MCF 10A (cell line): ENCODE data around the gene NDUFAF8. TPM values are rescaled to one million over a fixed set of nuclear protein-coding genes. Genes with fewer than 3 reads are reported as not detected.

ENCODE experiments used
- BruUV-seq: library from RNA; stranded (reverse); fragments of 400-500 nt; replicated peaks from 2 replicates; lab custom pipeline; 2021; lab: Mats Ljungman, UMichigan
- CTCF ChIA-PET: fragments of 300-600 bp; sonication (Branson Sonifier 250); formaldehyde crosslinking; extraction: SDS; loops from one replicate; lab custom pipeline; 2021; ENCODE audit warnings: antibody characterized with exemption, inconsistent platforms; lab: Yijun Ruan, JAX
- POLR2A ChIA-PET: fragments of 300-600, 350-650 bp; sonication (Branson Sonifier 250); formaldehyde crosslinking; extraction: SDS; loops from one replicate; lab custom pipeline; 2020; ENCODE audit warnings: antibody characterized with exemption, inconsistent platforms; lab: Yijun Ruan, JAX
- DNase-seq: peaks from one replicate; pipeline ENCODE4 v3.0.0-alpha.2; 2018; ENCODE audit not compliant: unreplicated experiment
- H3K27ac Mint-ChIP-seq: one replicate; pipeline ENCODE4 v1.8.0; 2022; ENCODE audit warnings: mild to moderate bottlenecking, low read depth, mixed read lengths; ENCODE audit not compliant: unreplicated experiment
- H3K27me3 Mint-ChIP-seq: one replicate; pipeline ENCODE4 v1.8.0; 2022; ENCODE audit warnings: mixed read lengths; ENCODE audit not compliant: insufficient read depth, unreplicated experiment
- H3K36me3 Mint-ChIP-seq: one replicate; pipeline ENCODE4 v1.8.0; 2022; ENCODE audit warnings: mild to moderate bottlenecking, moderate library complexity, mixed read lengths; ENCODE audit not compliant: insufficient read depth, unreplicated experiment
- H3K4me1 Mint-ChIP-seq: one replicate; pipeline ENCODE4 v1.8.0; 2022; ENCODE audit warnings: mixed read lengths; ENCODE audit not compliant: insufficient read depth, unreplicated experiment
- H3K4me3 Mint-ChIP-seq: one replicate; pipeline ENCODE4 v1.8.0; 2022; ENCODE audit warnings: mild to moderate bottlenecking, moderate library complexity, mixed read lengths; ENCODE audit not compliant: unreplicated experiment
- H3K9me3 Mint-ChIP-seq: one replicate; pipeline ENCODE4 v1.8.0; 2022; ENCODE audit warnings: mixed read lengths; ENCODE audit not compliant: unreplicated experiment
- intact Hi-C: fragments of 100-400 bp; cut with micrococcal nuclease; formaldehyde crosslinking; loops from 2 replicates; pipeline ENCODE4 v1.14.1; 2022
- total RNA-seq: library from RNA; stranded (reverse); gene quantifications from 2 replicates; pipeline ENCODE4 v1.2.3, GENCODE V29; 2022
- TF ChIP-seq, protein P1 (sequence below): fragments of 200-600 bp; IDR thresholded peaks from one replicate; pipeline ENCODE4 v1.8.0; 2022; ENCODE audit warnings: antibody characterized with exemption, mild to moderate bottlenecking; ENCODE audit not compliant: unreplicated experiment

NDUFAF8 gene
- total RNA-seq, 1 experiment from 2014 or later: 95.0 TPM

DNA sequence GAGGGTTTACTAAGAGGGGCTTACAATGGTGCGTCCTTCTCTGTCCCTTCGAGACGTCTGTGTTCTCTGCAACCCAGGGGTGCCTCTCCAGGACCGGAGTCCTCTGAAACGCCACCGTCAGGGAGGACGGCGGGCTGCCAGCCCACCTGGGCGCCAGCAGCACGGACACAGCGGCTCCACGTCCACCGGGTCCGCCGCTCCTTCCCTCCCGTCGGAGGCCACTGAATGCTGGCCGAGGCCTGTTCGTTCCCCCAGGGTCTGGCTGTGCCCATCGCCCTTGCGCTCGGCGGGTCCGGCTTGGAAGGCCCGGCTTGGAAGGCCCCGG lies 666 bp upstream of the NDUFAF8 start:
- POLR2A ChIA-PET: interaction anchor here (0.6 to 3.3 kb wide), 33 partner anchors 9 to 812 kb away, joined by 3 to 15 read pairs (median 4); partner anchors contain the start of genes ACTG1, ARL16, BAHCC1 and CEP131
- CTCF ChIA-PET: interaction anchor here (0.6 to 1.5 kb wide), 5 partner anchors 14 to 175 kb away, joined by 3 read pairs; partner anchors contain the start of gene CEP131
- no peaks in the 10 kb centered on the region for H3K9me3 Mint-ChIP-seq
- peaks cover 24% of the 10 kb centered on the region for H3K4me1 Mint-ChIP-seq
- intact Hi-C loops: no loop called here
- peaks cover 29% of the 10 kb centered on the region for H3K36me3 Mint-ChIP-seq
- BruUV-seq: no TSS peak
- TF ChIP-seq, protein P1, sequence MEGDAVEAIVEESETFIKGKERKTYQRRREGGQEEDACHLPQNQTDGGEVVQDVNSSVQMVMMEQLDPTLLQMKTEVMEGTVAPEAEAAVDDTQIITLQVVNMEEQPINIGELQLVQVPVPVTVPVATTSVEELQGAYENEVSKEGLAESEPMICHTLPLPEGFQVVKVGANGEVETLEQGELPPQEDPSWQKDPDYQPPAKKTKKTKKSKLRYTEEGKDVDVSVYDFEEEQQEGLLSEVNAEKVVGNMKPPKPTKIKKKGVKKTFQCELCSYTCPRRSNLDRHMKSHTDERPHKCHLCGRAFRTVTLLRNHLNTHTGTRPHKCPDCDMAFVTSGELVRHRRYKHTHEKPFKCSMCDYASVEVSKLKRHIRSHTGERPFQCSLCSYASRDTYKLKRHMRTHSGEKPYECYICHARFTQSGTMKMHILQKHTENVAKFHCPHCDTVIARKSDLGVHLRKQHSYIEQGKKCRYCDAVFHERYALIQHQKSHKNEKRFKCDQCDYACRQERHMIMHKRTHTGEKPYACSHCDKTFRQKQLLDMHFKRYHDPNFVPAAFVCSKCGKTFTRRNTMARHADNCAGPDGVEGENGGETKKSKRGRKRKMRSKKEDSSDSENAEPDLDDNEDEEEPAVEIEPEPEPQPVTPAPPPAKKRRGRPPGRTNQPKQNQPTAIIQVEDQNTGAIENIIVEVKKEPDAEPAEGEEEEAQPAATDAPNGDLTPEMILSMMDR: no peak
- no peak overlapping the region for H3K27ac Mint-ChIP-seq
- H3K4me3 Mint-ChIP-seq: peak overlapping the region; percentile 84
- no peaks in the 10 kb centered on the region for H3K27me3 Mint-ChIP-seq
- DNase-seq: no peak

DNA sequence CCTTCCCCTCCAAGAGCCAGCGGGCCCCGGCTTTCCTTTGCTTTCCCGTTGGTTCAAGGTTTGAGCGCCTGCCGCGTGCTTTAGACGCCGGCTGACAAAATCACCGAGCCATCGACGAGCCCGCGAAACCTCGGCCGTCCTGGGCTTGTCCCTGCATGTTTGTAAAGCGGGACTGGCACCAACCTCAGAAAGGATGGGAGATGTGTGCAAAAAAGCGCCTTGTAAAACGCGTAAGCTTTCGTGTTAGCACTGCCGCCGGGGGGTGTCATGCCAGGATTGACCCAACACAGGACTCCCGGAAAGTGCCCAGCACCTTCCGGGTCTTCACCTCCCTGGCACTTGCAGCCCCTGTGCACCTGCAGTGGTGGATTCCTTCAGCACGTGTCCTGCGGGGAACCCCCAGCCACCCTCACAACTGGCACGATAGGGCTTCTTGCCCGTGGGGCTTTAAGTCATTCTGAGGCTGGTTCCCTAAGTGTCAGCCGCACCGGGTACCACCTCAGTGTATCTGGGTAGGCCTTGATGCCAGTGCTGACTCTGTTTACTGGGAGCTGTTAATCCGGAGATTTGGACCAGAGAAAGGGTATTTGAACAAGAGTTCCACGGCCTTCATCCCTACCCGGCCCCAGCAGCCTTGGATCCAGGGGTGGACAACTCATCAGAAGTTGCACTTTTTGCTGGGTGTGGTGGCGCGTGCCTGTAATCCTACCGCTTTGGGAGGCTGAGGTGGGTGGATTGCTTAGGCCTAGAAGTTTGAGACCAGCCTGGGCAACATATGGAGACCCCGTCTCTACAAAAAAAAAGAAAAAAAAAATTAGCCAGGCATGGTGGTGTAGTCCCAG lies 817 bp downstream of the NDUFAF8 start:
- TSS peak; percentile 46 for BruUV-seq
- H3K9me3 Mint-ChIP-seq: no peaks in the 10 kb centered on the region
- H3K4me3 Mint-ChIP-seq: peak overlapping the region; percentile 84
- H3K27me3 Mint-ChIP-seq: no peaks in the 10 kb centered on the region
- H3K36me3 Mint-ChIP-seq: peaks cover 43% of the 10 kb centered on the region
- H3K4me1 Mint-ChIP-seq: peaks cover 22% of the 10 kb centered on the region
- CTCF ChIA-PET: interaction anchor here (0.6 to 1.5 kb wide), 5 partner anchors 21 to 1993 kb away, joined by 3 to 4 read pairs (median 3); no protein-coding TSS in a partner anchor
- peak; percentile 46 for DNase-seq
- intact Hi-C loops: loop anchor here (2.0 kb wide), 1 partner anchor 97 kb away; no protein-coding TSS in a partner anchor
- POLR2A ChIA-PET: interaction anchor here (0.5 to 3.3 kb wide), 29 partner anchors 11 to 478 kb away, joined by 3 to 15 read pairs (median 4); partner anchors contain the start of genes ACTG1, ARL16, BAHCC1 and CEP131
- H3K27ac Mint-ChIP-seq: peak overlapping the region; percentile 87
- TF ChIP-seq, protein P1: no peak

DNA sequence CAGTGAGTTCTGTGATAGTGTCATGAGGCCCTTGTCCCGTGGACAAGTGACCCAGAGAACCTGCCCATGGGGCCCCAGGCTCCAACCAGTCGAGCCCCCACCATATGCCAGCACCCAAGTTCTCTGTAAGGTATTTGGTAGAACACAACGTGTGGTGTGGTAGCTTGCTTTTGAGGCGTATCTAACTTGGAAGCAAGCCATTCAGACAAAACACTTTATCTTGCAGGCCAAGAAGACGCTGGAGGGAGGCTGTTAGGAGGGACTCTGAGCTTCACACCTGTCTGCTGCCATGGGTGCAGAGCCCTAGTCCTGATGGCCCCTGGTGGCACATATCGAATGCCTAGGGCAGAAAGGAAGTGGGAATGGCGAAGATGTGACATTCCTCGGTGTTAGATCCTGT lies 1.6 kb downstream of the NDUFAF8 start:
- intact Hi-C loops: loop anchor here (2.0 kb wide), 1 partner anchor 98 kb away; no protein-coding TSS in a partner anchor
- ChIA-PET CTCF (interaction anchor here (0.6 to 1.0 kb wide), 4 partner anchors 21 to 1994 kb away, joined by 3 to 4 read pairs (median 3); no protein-coding TSS in a partner anchor), POLR2A (interaction anchor here (0.5 to 2.4 kb wide), 4 partner anchors 18 to 448 kb away, joined by 3 to 13 read pairs (median 4); partner anchors contain the start of genes ACTG1 and CEP131)
- DNase-seq: no peak
- H3K36me3 Mint-ChIP-seq: peaks cover 44% of the 10 kb centered on the region
- peaks cover 18% of the 10 kb centered on the region for H3K4me1 Mint-ChIP-seq
- BruUV-seq: no TSS peak
- H3K27ac Mint-ChIP-seq: no peak overlapping the region
- H3K27me3 Mint-ChIP-seq: no peaks in the 10 kb centered on the region
- no peaks in the 10 kb centered on the region for H3K9me3 Mint-ChIP-seq
- TF ChIP-seq, protein P1: no peak
- H3K4me3 Mint-ChIP-seq: peak overlapping the region; percentile 84

DNA sequence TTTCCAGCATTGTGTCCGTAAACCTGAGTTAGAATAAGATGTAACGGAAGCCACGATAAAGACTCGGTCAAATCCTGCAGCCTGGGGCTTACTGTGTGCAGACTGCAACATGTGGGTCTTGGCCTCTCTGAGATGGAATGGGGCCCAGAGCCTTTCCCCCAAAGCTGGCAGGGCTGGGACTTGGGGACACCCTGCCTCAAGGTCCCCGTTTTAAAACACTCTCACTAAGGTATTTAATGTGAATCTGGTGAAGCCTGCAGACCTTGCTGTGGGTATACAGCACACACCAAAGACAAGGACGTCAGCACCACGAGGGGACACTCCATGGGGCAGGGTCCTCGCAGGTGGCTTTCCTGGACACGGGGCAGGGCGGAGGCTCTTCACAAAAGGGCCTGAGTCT lies 2.1 kb downstream of the NDUFAF8 start:
- intact Hi-C loops: loop anchor here (2.0 kb wide), 1 partner anchor 98 kb away; no protein-coding TSS in a partner anchor
- Mint-ChIP-seq H3K27me3 (no peaks in the 10 kb centered on the region), H3K36me3 (peaks cover 44% of the 10 kb centered on the region), H3K9me3 (no peaks in the 10 kb centered on the region), H3K4me3 (peak overlapping the region; percentile 84), H3K4me1 (peaks cover 18% of the 10 kb centered on the region), H3K27ac (no peak overlapping the region)
- ChIA-PET CTCF (interaction anchor here (0.6 to 1.5 kb wide), 3 partner anchors 22 to 260 kb away, joined by 3 to 4 read pairs (median 4); no protein-coding TSS in a partner anchor), POLR2A (interaction anchor here (1.2 to 1.3 kb wide), 2 partner anchors 18 to 89 kb away, joined by 3 to 4 read pairs; partner anchors contain the start of gene CEP131)
- BruUV-seq: no TSS peak
- TF ChIP-seq, protein P1: no peak
- no peak for DNase-seq
